HL-60 (cell line): ENCODE measurements around the gene CXXC4.

ENCODE experiments used
- DNase-seq, 2 experiments: peaks; one replicate each; pipeline ENCODE4 v3.0.0-alpha.2; 2010 to 2020; ENCODE audit warnings: low read depth in 1 of 2, low spot score in 1 of 2
- H3K27ac ChIP-seq: fragments of 250-450 bp; sonication (Bioruptor Pico); replicated peaks from 2 replicates; pipeline ENCODE4 v1.5.1; 2020; ENCODE audit warnings: mild to moderate bottlenecking, moderate library complexity
- H3K27me3 ChIP-seq: fragments of 250-450 bp; sonication (Bioruptor Pico); 2 replicates; pipeline ENCODE4 v1.5.1; 2021; ENCODE audit warnings: mild to moderate bottlenecking, moderate library complexity; ENCODE audit not compliant: insufficient read depth, poor library complexity, severe bottlenecking
- H3K4me3 ChIP-seq: replicated peaks from 2 replicates; pipeline ENCODE4 v1.5.1; 2011; ENCODE audit warnings: mild to moderate bottlenecking, control low read depth, low read length; ENCODE audit not compliant: insufficient read depth
- CTCF ChIP-seq: IDR thresholded peaks from one replicate; pipeline ENCODE4 v1.5.1; 2011; ENCODE audit warnings: low read length, control low read depth, inconsistent platforms; ENCODE audit not compliant: insufficient read depth
- GABPA ChIP-seq: IDR thresholded peaks from 2 replicates; pipeline ENCODE4 v1.6.1; 2012; ENCODE audit warnings: low read depth
- POLR2AphosphoS5 ChIP-seq: IDR thresholded peaks from 2 replicates; pipeline ENCODE4 v1.6.1; 2012; ENCODE audit warnings: low read depth
- REST ChIP-seq: IDR thresholded peaks from 2 replicates; pipeline ENCODE4 v1.6.1; 2012; ENCODE audit warnings: low read depth; ENCODE audit not compliant: insufficient replicate concordance
- SPI1 ChIP-seq: IDR thresholded peaks from 2 replicates; pipeline ENCODE4 v1.6.1; 2012; ENCODE audit warnings: low read depth, mild to moderate bottlenecking, borderline replicate concordance

Gene CXXC4

GRCh38 chr4:104493081-104493831 is 1.4 kb downstream of the CXXC4 start:
- no peak for DNase-seq
- H3K4me3 ChIP-seq = no peak overlapping the region
- TF ChIP-seq REST (no peak), GABPA (no peak), SPI1 (no peak), POLR2AphosphoS5 (no peak), CTCF (no peak)
- peaks cover 57% of the 10 kb centered on the region for H3K27me3 ChIP-seq
- H3K27ac ChIP-seq = no peak overlapping the region

GRCh38 chr4:104492183-104492771 is 2.4 kb downstream of the CXXC4 start:
- DNase-seq = no peak
- Histone ChIP-seq H3K27me3 (peaks cover 55% of the 10 kb centered on the region), H3K27ac (no peak overlapping the region), H3K4me3 (no peak overlapping the region)
- TF ChIP-seq SPI1 (no peak), POLR2AphosphoS5 (no peak), CTCF (no peak), REST (no peak), GABPA (no peak)

GRCh38 chr4:104491481-104492182 is 3.1 kb downstream of the CXXC4 start:
- Histone ChIP-seq H3K27ac (no peak overlapping the region), H3K27me3 (peaks cover 49% of the 10 kb centered on the region), H3K4me3 (peak overlapping the region; percentile 38)
- DNase-seq = peak in 1 of 2 experiments; percentile 8
- TF ChIP-seq GABPA = no peak
- no peak for TF ChIP-seq SPI1
- no peak for TF ChIP-seq POLR2AphosphoS5
- no peak for TF ChIP-seq REST
- no peak for TF ChIP-seq CTCF
